ENCODE measurements around the gene RASAL1.

RASAL1 gene

GRCh38 chr12:113093409-113094101 lies 42.0 kb downstream of the RASAL1 start:
- no peak for DNase-seq

GRCh38 chr12:113092607-113093408 lies 42.8 kb downstream of the RASAL1 start:
- no peak for DNase-seq

GRCh38 chr12:113091506-113091905 lies 44.1 kb downstream of the RASAL1 start:
- DNase-seq: no peak

DNA sequence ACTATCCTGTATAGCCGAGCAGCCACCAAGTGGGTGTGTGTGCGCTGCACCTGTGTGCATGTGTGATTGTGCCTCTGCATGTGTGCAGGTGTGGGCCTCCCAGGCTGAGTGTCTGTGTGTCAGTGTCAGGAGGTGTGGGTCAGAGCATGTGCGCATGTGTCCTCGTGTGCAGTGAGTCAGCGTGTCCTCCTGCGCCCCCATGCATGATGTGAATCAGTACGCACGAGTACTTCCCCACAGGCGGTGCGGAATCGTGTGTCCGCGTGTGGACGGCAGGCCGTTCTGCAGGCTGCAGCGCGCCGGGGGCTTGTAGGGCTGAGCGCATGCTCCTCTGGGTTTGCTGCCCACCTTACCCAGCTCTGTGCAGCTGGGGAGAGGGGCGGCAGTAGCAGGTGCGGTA lies 44.8 kb downstream of the RASAL1 start:
- no peak for DNase-seq

- no peak for DNase-seq
Observed at GRCh38 chr12:113089839-113090238, 45.7 kb downstream of the RASAL1 start.

DNA sequence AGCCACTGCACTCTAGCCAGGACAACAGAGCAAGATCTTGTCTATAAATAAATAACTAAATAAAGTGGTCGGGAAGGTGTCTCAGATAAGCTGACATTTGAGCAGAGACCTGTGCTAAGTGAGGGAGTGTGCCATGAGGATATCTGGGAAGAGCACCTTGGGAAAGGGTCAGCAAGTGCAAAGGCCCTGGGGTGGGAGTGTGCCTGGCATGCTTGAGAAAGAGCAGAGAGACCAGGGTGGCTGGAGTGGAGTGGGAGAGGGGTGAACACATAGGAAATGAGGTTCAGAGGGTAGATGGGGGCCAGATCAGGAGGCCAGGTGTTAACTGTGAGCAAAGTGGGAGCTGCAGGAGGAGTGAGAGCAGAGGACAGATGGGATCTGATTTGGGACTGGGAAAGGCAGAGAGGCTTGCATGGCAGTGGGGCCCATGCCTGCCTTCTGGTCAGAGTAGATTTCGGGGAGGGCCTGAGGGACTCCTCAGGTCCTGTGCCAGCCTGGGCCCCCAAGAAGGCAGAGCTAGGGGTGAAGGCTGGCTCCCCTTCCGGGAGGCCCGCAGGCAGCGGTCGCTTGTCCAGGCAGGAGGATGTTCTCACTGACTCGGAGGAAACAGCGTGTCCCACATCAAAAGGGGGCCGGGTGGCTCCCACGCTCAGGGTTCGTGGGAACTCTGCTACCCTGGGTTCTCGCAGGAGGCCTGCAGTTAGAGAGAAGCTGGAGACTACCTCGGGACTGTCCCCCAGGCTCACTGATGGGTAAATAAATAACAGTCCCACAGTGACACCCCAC lies 46.4 kb downstream of the RASAL1 start:
- peak; percentile 49 for DNase-seq

DNA sequence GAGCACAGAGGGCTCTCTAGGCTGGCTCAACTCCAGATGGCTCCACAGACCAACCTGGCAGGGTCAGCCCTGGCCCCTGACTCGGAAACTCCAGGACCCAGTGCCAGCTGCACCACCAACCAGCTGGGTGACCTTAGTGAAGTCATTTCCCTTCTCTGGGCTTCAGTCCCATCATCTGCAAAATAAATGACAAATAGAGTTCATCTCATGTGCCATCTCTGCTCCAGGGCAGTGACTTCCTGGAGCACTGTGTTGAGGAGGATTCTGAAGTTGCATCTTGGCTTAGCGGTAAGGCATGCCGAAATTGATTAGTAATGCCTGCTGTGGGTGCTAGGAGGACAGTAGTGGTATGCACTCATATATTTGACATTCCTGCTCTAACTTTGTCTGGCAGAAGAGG lies 47.5 kb downstream of the RASAL1 start:
- no peak for DNase-seq

DNA sequence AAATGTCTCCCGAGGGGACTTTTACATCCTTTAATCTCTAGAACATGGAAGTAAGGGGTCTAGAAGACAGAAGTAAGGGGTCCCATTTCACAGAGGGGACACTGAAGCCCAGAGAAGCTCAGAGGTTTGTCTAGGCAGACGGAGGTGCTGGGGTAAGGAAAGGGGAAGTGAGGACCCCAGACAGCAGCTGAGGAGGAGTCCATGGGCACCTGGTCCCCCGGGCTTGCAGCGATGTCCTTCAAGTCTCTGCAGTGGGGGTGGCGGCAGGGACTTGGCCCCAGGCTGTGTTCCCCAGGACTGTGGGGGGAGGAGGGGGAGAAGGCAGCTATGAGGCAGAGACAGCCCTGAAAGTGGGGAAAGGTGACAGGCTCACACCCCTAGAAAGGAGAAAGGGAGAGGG lies 48.4 kb downstream of the RASAL1 start:
- no peak for DNase-seq

- peak; percentile 14 for DNase-seq
Observed at GRCh38 chr12:113086249-113087164, 49.1 kb downstream of the RASAL1 start.

DNA sequence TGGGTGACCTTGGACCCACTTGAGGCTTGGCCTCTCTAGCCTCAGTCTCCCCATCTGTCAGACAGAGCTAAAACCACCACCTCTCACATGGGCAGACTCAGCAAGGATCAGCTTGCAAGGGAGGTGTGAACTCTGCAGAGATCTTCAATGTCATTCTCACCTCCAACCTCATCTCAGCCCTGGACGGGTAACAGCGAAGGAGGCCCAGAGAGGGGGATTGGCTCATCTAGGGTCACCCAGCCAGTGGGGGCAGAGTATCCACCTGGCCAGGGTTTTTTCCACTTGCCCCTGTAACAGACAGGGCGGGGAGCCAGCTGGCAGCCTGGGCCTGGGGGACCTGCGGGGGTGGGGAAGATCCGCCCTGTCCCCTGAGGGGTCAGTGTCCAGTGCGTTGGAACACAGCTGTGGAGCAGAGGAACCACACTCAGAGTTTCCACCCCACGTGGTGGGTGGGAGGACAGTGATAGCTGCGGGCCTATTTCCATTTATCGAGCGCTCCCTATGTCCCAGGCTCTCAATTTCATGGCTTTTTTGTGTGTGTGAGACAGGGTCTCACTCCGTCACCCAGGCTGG lies 51.6 kb downstream of the RASAL1 start:
- DNase-seq: no peak

- no peak for DNase-seq
Observed at GRCh38 chr12:113082486-113083148, 52.9 kb downstream of the RASAL1 start.

- no peak for DNase-seq
Observed at GRCh38 chr12:113081873-113082272, 53.7 kb downstream of the RASAL1 start.

GRCh38 chr12:113077859-113078255 lies 57.7 kb downstream of the RASAL1 start:
- no peak for DNase-seq

DNA sequence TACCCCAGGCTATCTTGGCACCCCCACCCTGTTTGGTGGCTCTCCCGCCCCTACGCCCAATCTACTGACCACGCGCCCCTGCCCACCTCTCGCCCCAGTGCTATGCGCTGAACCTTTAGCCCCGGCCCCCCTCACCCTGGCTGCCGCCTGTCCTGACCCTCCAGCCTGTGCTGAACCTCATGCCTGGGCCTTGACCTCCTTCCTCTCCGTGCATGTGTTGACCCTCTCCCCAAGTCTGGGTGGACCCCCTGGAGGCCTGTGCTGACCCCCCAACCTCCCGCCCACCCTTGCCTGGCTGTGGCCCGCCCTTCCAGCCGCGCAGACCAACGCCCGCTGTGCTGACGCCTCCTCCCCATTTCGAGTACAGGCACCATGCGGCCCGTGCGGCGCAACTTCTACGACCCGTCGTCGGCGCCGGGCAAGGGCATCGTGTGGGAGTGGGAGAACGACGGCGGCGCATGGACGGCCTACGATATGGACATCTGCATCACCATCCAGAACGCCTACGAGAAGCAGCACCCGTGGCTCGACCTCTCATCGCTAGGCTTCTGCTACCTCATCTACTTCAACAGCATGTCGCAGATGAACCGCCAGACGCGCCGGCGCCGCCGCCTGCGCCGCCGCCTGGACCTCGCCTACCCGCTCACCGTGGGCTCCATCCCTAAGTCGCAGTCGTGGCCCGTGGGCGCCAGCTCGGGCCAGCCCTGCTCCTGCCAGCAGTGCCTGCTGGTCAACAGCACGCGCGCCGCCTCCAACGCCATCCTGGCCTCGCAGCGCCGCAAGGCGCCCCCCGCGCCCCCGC lies 58.3 kb downstream of the RASAL1 start:
- DNase-seq: no peak

DNA sequence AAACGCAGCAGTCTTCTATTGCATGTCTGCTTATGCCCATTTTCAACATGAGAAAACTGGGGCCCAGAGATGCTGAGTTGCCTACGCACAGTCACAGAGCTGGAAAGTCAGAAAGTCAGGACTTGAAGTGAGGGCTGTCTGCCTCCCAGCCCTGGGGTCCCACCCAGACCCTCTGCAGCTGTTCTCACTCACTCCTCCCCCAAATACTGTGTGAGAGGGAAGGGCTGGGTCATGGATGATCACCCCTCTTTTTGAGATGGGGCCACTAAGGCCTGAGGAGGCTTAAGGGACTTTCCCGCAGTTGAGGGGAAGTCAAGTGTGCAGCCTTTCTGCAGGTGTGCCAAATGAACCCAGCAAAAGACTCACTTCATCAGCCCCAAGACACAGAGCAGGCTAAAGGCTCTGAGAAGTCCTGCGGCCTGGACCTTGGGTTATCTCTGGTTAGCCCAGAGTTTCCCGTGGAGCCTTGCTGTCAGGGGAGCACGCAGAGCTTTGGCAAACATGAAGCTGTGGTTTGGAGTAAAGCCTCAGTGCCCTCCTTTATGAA lies 60.4 kb downstream of the RASAL1 start:
- DNase-seq: no peak

DNA sequence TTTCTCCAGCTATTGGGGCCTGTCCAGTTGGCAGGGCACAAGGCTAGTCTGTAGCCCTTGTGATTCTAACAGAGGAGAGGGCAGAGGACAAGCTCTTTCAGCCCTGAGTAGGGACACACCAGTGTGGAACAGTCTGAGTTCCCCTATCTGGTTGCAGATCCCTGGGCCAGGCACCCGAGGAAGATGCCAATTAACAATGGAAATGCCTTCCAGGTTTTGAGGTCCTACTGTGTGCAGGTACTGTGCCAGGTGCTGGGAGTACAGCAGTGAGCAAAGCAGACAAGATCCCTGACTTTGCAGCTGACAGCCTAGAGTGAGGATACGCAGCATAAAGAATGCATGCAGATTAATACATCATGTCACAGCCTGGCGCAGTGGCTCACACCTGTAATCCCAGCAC lies 62.0 kb downstream of the RASAL1 start:
- no peak for DNase-seq

DNA sequence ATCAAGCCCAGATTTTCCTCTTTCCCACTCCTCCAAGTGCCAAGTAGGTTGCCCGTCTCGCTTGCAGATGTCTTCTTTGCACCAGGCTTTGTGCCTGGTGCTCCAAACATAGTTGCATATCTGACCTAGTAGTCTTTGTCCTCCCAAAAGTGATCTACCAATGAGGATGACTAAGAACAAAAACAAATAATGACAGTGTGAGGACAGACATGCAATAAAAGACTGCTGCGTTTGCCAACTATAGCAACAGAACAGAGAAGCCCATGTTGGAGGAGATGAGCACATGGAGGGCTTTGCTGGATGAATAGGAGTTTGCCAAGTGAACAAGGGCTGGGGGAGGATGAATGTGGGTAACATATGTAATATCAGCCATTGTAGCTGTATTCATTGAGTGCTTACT lies 63.4 kb downstream of the RASAL1 start:
- DNase-seq: peak; percentile 19

DNA sequence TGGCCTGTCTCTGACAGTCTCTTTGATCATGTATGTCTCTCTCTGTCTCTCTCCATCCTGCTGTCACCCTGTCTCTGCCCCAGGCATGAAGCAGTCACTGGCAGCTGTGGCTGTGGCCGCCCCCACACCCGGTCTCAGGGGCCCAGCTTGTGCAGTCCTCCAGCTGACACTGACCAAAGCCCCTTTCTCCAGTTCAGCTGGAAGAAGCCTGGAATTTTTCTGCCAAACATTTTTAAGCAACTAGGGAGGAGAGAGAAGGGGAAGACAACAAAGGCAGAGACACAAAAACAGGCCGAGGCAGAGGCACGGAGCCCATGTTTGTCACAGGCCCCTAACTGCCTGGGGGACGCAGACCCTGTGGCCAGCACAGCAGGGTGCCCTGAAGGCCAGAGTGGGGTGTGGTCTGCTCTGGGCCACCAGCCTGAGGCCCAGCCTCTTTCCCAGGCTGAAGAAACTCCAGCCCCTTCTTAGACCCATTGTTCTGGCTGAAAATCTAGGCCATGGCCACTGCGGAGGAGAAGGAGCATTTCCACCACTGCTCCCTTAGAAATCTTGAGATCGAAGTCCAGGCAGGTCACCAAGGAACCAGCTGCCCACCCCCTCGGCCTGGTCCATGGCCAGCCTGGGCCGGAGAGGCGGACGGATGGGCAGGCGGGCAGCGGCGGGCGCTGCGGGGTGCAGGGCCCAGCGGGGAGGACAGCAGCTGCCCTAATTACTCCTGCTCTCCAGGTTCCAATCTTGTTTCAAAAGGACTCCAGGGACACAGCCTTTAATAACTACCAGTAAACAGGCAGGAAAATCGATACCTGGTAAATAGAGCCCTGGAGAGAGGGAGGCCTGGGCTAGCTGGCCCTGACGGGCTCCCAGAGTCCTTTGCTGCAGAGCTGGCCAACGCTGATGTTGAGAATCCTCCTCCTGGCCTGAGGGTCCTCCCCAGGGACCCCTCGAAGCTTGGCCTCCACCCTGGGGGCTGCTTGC lies 64.1 kb downstream of the RASAL1 start:
- DNase-seq: no peak
